Stimulated activated CD4-positive, alpha-beta T cell treated with anti-CD3 and anti-CD28 coated beads, Interleukin-4, amount 100 ng/mL, for 24 hours (primary cell): ENCODE data around the gene CD1C.
"Not testable (repeated sequence)": the region's sequence is repeated elsewhere in the genome, so short reads cannot be mapped to it uniquely, and the experiment has no call there.

Source experiments
- DNase-seq: peaks from one replicate; pipeline ENCODE4 v3.0.0-alpha.2; 2020

Gene CD1C

GRCh38 chr1:158329733-158330132, 40.0 kb downstream of the CD1C start:
- DNase-seq, result no peak

- DNase-seq, result no peak
Measured at GRCh38 chr1:158330391-158331105, 40.8 kb downstream of the CD1C start.

GRCh38 chr1:158331106-158331425, 41.3 kb downstream of the CD1C start:
- no peak for DNase-seq

- no peak for DNase-seq
Measured at GRCh38 chr1:158331481-158332150, 41.9 kb downstream of the CD1C start, which contains the start of gene CD1B. CD1B (minus strand) TSS chr1:158331531; CDS start chr1:158331423, 108 bp downstream.

- DNase-seq, result no peak
Measured at GRCh38 chr1:158333405-158334155, 43.9 kb downstream of the CD1C start.

- no peak for DNase-seq
Measured at GRCh38 chr1:158334526-158335212, 44.9 kb downstream of the CD1C start.

- no peak for DNase-seq
Measured at GRCh38 chr1:158335213-158335532, 45.5 kb downstream of the CD1C start.

- not testable (repeated sequence) for DNase-seq
Measured at GRCh38 chr1:158336413-158336812, 46.7 kb downstream of the CD1C start.
